ENCODE results near the gene MGME1.

The MGME1 gene

DNA sequence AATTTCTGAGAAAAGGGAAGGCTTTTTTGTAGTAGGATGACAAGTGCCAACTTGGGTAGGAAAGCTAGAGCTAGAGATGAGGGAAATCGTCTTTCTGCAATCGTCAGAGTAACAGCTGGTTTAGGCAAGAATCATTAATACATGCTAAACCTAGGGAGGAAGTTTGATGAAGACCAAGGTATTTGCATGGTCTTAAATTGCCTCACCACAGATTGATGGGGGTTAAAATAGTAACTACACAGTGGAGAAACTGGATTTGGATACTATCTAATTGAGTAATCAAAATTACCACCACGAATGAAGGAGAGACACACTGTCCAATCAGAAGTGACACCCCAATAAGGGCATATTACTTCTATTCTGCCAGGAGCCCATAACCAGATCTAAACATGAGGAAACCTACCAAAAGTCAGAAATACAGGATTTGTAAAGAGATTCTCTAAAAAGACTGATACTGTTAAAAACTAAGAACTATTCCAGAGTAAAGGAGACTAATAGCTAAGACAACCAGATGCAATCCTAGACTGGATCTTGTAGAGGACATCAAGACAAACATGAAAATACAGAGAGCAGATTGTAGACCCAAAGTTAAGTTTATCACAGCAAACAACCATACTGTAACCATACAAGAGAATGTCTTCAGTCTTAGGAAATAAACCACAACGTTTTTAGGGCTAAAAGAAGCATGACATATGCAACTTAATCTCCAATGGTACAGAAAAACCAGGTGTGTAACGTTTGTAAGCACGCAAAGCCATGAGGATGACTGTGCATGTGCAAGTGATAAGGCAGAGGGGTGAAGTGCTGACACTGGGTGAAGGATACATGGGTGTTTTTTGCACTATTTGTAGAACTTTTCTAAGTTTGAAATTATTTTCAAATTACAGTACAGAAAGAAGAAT lies 22.0 kb upstream of the MGME1 start:
- TF ChIP-seq, protein P1, sequence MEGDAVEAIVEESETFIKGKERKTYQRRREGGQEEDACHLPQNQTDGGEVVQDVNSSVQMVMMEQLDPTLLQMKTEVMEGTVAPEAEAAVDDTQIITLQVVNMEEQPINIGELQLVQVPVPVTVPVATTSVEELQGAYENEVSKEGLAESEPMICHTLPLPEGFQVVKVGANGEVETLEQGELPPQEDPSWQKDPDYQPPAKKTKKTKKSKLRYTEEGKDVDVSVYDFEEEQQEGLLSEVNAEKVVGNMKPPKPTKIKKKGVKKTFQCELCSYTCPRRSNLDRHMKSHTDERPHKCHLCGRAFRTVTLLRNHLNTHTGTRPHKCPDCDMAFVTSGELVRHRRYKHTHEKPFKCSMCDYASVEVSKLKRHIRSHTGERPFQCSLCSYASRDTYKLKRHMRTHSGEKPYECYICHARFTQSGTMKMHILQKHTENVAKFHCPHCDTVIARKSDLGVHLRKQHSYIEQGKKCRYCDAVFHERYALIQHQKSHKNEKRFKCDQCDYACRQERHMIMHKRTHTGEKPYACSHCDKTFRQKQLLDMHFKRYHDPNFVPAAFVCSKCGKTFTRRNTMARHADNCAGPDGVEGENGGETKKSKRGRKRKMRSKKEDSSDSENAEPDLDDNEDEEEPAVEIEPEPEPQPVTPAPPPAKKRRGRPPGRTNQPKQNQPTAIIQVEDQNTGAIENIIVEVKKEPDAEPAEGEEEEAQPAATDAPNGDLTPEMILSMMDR (IDR thresholded peaks at IDR 0.05; ENCODE audit: control insufficient read depth, extremely low read depth, insufficient read depth): no peak
- no peak for DNase-seq (ENCODE audit: low read depth)
- no peak overlapping the region for H3K4me3 ChIP-seq (ENCODE audit: low read depth, low read length)

DNA sequence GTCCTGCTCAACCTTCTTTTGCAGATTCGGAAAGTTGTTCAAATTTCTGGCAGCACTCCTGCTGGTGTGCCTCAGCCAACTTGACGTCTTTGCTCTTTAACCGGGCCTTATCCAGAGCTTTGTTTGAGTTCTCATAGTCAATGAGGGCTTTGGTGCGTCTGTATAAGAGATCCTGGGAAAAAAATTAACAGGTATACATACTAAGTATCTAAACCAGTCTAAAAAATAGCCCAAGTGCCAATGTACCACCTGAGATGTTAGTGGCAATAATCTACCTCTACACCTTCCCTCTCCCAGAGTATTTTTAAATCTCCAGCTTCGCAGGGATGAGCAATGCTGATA lies 21.4 kb upstream of the MGME1 start:
- no peak overlapping the region for H3K4me3 ChIP-seq (ENCODE audit: low read depth, low read length)
- DNase-seq (ENCODE audit: low read depth): no peak
- TF ChIP-seq, protein P1 (IDR thresholded peaks at IDR 0.05; ENCODE audit: control insufficient read depth, extremely low read depth, insufficient read depth): no peak

DNA sequence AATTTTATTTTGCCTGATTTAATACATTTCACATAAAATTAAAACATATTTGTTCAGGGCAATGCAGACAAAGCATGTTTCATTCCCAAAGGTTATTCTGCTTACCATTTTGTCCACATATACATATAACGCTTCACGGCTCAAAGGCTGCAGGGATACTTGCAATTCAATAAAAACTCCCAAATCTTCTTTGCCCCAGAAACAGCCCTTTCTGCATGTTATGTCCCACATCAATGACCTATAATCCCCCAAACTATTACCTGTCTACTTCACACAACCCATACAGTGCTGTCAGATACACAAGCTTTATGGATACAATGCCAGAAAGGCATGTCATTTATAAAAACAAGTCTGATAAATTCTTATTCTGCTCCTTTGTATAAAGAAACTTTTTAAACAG lies 20.4 kb upstream of the MGME1 start:
- TF ChIP-seq, protein P1 (IDR thresholded peaks at IDR 0.05; ENCODE audit: control insufficient read depth, extremely low read depth, insufficient read depth): no peak

DNA sequence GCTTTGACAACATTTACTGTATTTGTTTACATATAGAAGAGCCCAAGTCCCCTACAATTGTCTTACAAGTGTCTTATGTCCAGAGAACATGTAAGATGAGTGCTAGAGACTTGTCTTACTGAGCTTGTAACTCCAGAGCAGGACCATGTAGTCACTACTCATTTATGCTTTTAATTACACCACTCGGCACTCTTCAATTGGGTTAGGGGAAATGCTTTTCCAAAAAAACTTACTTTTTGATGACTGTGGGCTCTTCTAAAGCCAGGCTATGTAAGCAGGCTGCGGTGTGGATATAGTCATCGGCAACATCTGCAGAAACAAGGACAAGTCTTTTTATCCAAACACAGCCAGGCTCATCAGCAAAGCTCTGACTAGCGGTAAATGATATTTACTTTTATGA lies 18.9 kb upstream of the MGME1 start:
- TF ChIP-seq, protein P1 (IDR thresholded peaks at IDR 0.05; ENCODE audit: control insufficient read depth, extremely low read depth, insufficient read depth): no peak
- H3K4me3 ChIP-seq (ENCODE audit: low read depth, low read length): no peak overlapping the region
- no peak for DNase-seq (ENCODE audit: low read depth)

More for the DNA sequence above, 20.4 kb upstream of the MGME1 start:
- no peak overlapping the region for H3K4me3 ChIP-seq (ENCODE audit: low read depth, low read length)
- DNase-seq (ENCODE audit: low read depth): no peak

DNA sequence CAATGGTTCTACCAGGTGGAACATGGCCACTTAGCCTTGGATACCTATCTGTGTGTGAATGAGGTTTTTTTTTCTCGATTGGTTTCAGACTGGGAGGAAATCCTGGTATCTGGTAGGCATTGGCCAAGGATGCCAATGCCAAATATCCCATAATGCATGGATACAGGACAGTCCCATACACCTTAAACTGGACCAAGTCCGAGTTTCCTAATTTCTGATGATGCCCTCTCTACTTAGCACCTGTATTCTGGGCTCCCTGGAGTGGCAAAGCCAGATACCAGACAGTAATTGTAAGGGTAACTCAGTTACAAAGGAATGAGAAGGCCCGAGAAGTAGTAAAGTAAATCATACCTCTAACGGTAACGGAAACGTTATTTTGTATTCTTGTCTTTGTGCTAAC lies 18.1 kb upstream of the MGME1 start:
- TF ChIP-seq, protein P1 (IDR thresholded peaks at IDR 0.05; ENCODE audit: control insufficient read depth, extremely low read depth, insufficient read depth): no peak
- H3K4me3 ChIP-seq (ENCODE audit: low read depth, low read length): no peak overlapping the region
- no peak for DNase-seq (ENCODE audit: low read depth)

DNA sequence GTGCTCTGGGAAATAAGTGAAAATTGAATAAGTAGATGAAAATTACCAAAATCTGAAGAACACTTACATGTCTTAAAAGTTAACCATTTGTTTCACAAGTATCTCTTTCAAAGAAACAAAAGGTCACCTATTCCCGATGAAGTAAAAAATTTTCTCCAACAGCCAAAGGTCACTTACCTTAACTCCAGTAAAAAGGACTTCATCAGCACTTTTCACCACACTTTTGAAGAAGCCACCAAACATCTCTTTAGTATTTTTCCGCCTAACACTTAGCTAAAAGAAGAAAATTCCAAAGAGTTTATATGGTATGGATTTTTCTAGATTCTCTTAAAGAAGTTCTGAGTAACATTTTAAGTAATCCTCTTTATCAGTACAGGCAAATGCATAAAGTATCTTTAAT lies 17.5 kb upstream of the MGME1 start:
- no peak for DNase-seq (ENCODE audit: low read depth)
- TF ChIP-seq, protein P1 (IDR thresholded peaks at IDR 0.05; ENCODE audit: control insufficient read depth, extremely low read depth, insufficient read depth): no peak

More for the DNA sequence above, 17.5 kb upstream of the MGME1 start:
- H3K4me3 ChIP-seq (ENCODE audit: low read depth, low read length): no peak overlapping the region

All from LNCaP clone FGC (cell line).